Measurements from ENCODE around the gene ERGIC1. TPM values are rescaled to one million over a fixed set of nuclear protein-coding genes. Genes with fewer than 3 reads are reported as not detected.

Gene ERGIC1
- total RNA-seq, 2 experiments from 2014 or later: 30.9 to 34.7 TPM

DNA sequence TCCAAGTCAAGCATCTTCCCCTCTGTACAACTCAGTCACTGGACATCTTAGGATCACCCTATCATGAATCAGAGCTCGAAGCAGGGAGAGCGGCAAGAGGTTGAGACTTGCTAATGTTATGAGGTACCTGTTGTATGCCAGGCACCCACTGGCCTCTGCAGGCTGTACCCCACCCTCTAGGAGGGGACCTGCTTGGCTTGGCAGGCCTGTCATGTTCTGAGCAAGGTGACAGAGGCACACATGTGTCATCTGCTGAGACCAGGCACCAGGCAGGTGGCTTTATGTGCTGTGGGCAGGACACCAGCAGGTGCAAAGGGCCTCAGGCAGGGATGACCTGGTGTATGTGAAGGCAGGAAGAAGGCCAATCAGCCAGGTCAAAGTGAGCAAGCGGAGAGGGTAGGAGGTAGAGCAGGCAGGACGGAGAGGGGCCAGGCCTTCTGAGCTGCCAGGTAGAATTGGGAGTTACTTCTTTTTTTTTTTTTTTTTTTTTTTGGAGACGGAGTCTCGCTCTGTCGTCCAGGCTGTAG, 64.9 kb downstream of the ERGIC1 start:
- Mint-ChIP-seq H3K36me3 (no peaks in the 10 kb centered on the region), H3K27ac (no peak overlapping the region), H3K4me1 (peaks cover 7% of the 10 kb centered on the region), H3K9me3 (ENCODE audit: low read depth) (no peaks in the 10 kb centered on the region), H3K27me3 (no peaks in the 10 kb centered on the region), H3K4me3 (no peak overlapping the region)
- DNase-seq: no peak
- CTCF ChIA-PET: interaction anchor here (1.6 to 2.2 kb wide), 2 partner anchors 34 to 184 kb away, joined by 6 to 8 read pairs; no protein-coding TSS in a partner anchor
- ATAC-seq: no peak

DNA sequence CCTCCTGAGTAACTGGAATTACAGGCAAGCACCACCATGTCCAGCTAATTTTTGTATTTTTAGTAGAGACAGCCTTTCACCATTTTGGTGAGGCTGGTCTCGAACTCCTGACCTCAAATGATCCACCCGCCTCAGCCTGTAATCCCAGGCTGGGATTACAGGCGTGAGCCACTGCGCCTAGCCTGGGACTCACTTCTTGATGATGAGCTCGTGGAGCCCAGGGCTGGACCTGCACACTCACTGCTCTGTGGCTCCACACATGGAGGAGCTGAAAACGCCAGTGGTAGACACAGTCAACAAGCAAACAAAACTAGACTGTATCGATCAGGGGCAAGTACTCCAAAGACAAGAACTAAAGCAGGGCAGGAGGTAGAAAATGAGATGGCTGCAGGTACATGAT, 65.4 kb downstream of the ERGIC1 start:
- Mint-ChIP-seq H3K27me3 (no peaks in the 10 kb centered on the region), H3K27ac (no peak overlapping the region), H3K9me3 (ENCODE audit: low read depth) (no peaks in the 10 kb centered on the region), H3K4me3 (no peak overlapping the region), H3K4me1 (peaks cover 7% of the 10 kb centered on the region), H3K36me3 (no peaks in the 10 kb centered on the region)
- ATAC-seq: no peak
- no peak for DNase-seq
- CTCF ChIA-PET: interaction anchor here (1.6 to 2.2 kb wide), 2 partner anchors 34 to 185 kb away, joined by 6 to 8 read pairs; no protein-coding TSS in a partner anchor

DNA sequence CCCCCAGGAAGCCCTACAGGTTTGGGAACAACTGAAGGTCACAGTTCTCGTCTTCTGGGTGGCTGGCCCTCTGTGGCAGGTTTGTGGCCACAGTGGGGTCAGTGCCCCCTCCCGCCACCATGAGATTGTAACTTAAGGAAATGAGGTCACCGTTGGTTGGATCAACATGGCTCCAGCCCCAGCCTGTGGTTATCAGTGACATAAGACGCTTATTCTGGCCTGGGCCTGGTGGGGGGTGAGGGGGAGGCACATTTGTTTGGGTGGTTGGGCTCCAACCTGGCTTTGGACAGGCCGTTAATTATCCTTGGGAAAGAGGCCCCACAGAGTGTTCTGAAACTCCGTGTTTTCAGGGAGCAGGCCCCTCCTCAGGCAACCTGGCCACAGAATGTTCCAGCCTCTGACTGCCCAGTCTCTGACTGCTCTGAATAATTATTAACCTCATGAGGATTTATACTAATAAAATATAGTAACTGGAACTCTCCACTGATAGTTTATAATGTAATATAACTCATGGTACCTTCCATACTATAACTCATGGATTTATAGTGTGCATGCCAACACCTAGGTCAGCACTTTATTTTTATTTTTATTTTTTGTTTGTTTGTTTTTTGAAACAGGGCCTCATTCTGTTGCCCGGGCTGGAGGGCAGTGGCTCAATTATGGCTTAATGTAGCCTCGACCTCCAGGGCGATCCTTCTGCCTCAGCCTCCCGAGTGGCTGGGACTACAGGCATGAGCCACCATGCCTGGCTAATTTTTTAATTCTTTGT, 67.1 kb downstream of the ERGIC1 start:
- H3K9me3 Mint-ChIP-seq (ENCODE audit: low read depth): no peaks in the 10 kb centered on the region
- no peaks in the 10 kb centered on the region for H3K27me3 Mint-ChIP-seq
- ATAC-seq (no peak), DNase-seq (no peak)
- no peak overlapping the region for H3K27ac Mint-ChIP-seq
- peaks cover 8% of the 10 kb centered on the region for H3K4me1 Mint-ChIP-seq
- no peaks in the 10 kb centered on the region for H3K36me3 Mint-ChIP-seq
- CTCF ChIA-PET: interaction anchor here (2.2 kb wide), 1 partner anchor 186 kb away, joined by 8 read pairs; no protein-coding TSS in a partner anchor
- H3K4me3 Mint-ChIP-seq: no peak overlapping the region

DNA sequence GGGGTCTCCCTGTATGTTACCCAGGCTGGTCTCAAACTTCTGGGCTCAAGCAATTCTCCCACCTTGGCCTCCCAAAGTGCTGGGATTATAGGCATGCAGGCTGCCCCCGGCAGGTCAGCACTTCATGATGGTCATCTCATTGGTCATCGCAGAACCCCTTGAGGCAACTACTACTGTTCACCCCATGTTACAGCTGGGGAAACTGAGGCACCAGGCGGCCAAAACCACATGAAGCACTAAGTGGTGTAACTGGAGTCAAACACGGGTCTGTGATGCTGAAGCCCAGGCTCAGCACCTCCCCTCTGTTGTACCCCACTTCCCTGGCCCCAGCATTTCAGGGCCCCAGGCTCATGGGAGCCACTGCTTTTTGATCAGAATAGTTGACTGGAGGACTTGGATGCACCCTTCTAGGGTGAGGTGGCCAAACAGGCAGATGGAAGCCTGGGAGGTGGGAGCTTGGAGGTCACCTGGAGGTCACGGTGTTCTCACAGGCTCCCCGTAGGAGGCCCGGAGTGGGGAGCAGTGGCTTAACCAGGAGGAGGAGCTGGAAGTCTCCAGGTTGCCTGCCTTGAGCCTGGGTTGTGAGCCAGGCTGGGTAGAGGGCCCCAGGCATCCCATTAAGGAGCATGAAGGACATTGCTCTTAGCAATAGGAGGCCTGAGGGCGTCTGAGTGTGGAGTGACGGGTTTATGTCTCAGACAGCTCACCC, 67.9 kb downstream of the ERGIC1 start:
- no peak for DNase-seq
- Mint-ChIP-seq H3K4me3 (no peak overlapping the region), H3K36me3 (no peaks in the 10 kb centered on the region), H3K27ac (no peak overlapping the region), H3K4me1 (peaks cover 13% of the 10 kb centered on the region), H3K27me3 (no peaks in the 10 kb centered on the region), H3K9me3 (ENCODE audit: low read depth) (no peaks in the 10 kb centered on the region)
- ATAC-seq: no peak
- CTCF ChIA-PET: no interaction called here

DNA sequence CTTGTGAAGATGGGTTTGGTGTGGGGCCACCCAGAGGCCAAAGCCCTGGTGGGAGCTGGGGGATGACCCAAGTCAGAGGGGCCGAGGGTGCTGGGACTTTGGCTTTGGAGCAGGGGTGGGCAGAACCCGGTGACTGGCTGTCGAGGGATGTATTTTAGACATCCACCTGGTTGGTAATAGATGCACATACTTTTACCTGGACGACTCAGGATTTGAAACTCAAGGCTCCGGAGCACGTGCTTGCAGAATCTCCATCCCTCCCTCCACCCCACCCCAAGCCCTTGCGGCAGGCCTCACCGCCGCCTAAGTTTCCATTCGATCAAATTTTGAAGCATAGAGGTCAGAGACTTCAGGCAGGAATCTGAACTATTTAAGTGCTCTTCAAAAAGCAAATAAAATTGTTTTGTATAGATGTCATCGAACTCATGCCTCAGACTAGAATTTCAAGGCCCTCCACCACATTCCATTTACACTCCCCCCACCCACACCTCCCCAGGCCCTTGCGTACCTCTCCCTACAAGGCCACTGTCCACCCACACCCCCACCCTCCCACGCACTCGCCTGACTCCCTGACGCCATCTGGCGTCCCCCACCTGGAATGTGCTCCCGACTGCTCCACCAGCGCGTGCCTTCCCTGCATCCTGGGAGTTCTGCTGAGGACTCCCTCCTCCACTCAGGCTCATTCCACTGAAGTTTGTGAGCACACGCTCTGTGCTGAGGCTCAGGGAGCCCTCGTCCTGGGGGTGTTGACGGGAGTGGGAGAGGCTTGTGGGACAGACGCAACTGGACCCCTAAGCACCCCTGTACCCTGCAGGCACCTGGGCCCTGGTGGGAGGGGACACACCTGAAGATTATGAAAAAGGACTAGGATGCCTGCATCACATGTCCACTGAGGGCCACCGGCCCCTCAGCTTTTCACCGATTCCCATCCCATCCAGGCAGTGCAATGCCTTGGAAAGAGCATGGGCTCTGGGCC, 68.7 kb downstream of the ERGIC1 start:
- Mint-ChIP-seq H3K4me3 (no peak overlapping the region), H3K27me3 (no peaks in the 10 kb centered on the region), H3K4me1 (peaks cover 12% of the 10 kb centered on the region), H3K36me3 (no peaks in the 10 kb centered on the region), H3K9me3 (ENCODE audit: low read depth) (no peaks in the 10 kb centered on the region), H3K27ac (no peak overlapping the region)
- CTCF ChIA-PET: no interaction called here
- ATAC-seq (no peak), DNase-seq (no peak)

DNA sequence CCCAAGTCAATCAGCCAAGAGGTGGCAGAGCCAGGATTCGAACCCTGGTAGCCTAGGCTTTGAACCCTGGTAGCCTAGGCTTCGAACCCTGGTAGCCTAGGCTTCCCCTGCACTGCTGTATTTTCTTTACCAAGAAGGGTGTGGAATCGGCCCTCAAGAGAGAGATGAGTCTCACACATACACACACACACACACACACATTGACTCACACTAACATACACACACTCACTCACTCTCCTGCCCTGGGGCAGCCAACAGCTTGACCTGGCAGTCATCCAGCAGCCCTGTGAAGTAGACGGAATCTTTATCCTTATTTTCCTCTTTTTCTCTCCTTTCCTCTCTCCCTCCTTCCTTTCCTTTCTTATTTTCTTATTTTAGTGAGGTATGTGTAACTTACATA, 69.7 kb downstream of the ERGIC1 start:
- no peak for DNase-seq
- H3K4me3 Mint-ChIP-seq: no peak overlapping the region
- no peaks in the 10 kb centered on the region for H3K36me3 Mint-ChIP-seq
- no peaks in the 10 kb centered on the region for H3K9me3 Mint-ChIP-seq (ENCODE audit: low read depth)
- CTCF ChIA-PET: no interaction called here
- H3K27me3 Mint-ChIP-seq: no peaks in the 10 kb centered on the region
- no peak for ATAC-seq
- no peak overlapping the region for H3K27ac Mint-ChIP-seq
- peaks cover 9% of the 10 kb centered on the region for H3K4me1 Mint-ChIP-seq

DNA sequence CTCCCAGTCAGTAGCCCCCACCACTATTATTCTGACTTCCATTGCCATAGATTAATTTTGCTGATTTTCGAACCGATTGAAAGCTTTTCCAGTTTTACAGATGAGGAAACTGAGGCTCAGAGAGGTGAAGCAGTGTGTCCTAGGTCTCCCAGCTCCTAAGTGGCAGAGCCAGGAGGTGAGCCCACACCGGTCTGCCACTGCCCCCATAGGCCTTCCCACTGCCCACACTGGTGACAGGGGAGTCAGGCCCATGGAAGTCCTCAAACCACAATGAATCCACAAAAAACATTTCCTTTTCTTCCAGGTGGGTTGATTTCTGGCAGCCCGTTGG, 70.2 kb downstream of the ERGIC1 start:
- CTCF ChIA-PET: no interaction called here
- Mint-ChIP-seq H3K27me3 (no peaks in the 10 kb centered on the region), H3K36me3 (no peaks in the 10 kb centered on the region), H3K9me3 (ENCODE audit: low read depth) (no peaks in the 10 kb centered on the region), H3K27ac (no peak overlapping the region), H3K4me3 (no peak overlapping the region), H3K4me1 (peaks cover 9% of the 10 kb centered on the region)
- DNase-seq: no peak
- no peak for ATAC-seq

DNA sequence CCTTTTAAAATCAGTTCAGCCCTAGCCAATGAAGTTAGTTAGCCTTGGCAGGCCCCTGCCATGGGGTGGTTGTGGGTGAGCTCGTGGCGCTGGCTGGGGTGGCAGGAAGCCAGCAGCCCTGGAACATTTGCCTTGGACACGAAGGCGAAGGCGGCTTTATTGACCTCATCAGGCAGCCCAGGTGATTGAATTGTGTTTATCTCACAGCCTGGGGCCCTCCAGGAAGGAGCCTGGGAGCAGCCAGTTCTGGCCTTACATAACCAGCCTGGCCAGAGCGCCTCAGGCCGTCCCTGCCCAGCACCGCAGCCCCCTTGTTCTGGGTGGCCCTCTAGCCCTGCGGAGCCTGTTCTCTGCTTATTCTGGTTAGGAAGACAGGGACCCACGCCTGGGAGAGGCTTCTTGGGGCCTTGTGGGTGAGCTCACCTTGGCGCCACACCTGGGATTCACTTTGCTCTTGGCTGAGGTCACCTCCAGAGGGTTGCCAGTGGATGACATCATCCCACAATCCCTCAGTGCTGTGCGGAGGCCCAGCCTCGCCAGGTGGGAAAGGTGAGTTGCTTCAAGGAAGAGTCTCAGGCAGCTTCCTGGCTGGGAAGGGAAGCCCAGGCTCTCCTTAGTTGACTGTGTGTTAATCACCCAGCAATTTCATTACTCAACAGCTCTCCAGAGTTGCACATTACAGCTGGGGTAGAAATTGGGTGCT, 70.7 kb downstream of the ERGIC1 start:
- Mint-ChIP-seq H3K36me3 (no peaks in the 10 kb centered on the region), H3K27ac (no peak overlapping the region), H3K4me1 (peaks cover 9% of the 10 kb centered on the region), H3K27me3 (no peaks in the 10 kb centered on the region), H3K4me3 (no peak overlapping the region), H3K9me3 (ENCODE audit: low read depth) (no peaks in the 10 kb centered on the region)
- ATAC-seq (no peak), DNase-seq (no peak)
- CTCF ChIA-PET: interaction anchor here (1.0 kb wide), 1 partner anchor 190 kb away, joined by 5 read pairs; no protein-coding TSS in a partner anchor

DNA sequence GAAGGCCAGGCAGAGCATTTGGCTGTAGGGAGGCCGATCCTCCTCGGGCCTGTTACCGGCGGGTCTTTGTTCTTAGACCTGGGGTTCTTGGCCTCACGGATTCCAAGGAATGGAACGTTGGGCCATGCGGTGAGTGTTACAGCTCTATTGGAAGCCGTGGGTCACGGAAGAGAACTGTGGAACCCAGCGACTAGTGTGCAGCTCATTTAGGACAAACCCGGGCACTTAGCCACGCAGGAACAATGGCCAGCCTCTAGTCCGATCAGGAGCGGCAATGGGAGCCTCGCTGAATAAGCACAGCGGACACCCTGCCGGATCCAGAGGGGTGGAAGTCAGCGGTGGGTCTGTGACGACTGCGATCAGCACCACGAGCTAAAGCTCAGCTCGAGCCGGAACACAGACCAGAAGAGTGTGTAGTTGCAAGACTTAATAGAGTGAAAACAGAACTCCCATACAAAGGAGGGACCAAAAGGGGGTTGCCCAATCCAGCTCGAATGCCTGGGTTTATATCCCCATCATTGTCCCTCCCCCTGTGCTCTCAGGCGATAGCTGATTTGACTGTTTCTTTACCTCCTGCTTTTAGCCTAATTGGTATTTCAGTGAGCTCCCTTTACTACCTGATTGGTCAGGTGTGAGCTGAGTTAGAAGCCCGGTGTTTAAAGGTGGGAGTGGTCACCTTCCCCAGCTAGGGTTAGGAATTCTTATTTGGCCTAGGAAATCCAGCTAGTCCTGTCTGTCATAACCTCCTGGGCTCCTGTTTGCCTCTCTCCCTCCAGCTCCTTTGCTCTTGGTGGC, 71.5 kb downstream of the ERGIC1 start:
- Mint-ChIP-seq H3K4me3 (no peak overlapping the region), H3K27me3 (no peaks in the 10 kb centered on the region), H3K36me3 (no peaks in the 10 kb centered on the region), H3K4me1 (peaks cover 9% of the 10 kb centered on the region), H3K9me3 (ENCODE audit: low read depth) (no peaks in the 10 kb centered on the region), H3K27ac (no peak overlapping the region)
- CTCF ChIA-PET: interaction anchor here (1.0 to 1.6 kb wide), 2 partner anchors 189 to 191 kb away, joined by 5 to 6 read pairs; no protein-coding TSS in a partner anchor
- ATAC-seq (no peak), DNase-seq (no peak)

DNA sequence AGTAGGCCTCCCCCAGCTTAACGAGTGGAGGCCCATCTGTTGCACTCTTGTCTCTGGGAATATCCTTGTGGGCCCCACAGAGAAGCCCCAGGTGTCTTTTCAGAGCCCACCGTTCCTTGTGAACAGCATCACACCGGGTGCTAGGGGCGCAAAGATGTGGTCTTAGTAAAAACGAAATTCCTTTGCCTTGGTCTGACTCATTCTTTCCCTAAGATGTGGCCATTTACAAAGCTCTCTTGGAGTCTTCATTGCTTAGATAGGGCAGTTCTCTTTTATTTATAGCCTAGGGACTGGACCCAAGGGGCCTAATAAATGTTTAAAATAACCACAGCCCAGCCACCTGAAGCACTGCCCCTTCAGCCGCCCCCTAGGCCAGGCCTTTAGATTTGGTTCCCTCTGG, 72.4 kb downstream of the ERGIC1 start:
- DNase-seq (no peak), ATAC-seq (peak; percentile 40)
- Mint-ChIP-seq H3K4me1 (peaks cover 9% of the 10 kb centered on the region), H3K9me3 (ENCODE audit: low read depth) (no peaks in the 10 kb centered on the region), H3K36me3 (no peaks in the 10 kb centered on the region), H3K27ac (no peak overlapping the region), H3K27me3 (no peaks in the 10 kb centered on the region), H3K4me3 (no peak overlapping the region)
- CTCF ChIA-PET: interaction anchor here (1.6 kb wide), 1 partner anchor 190 kb away, joined by 6 read pairs; no protein-coding TSS in a partner anchor

DNA sequence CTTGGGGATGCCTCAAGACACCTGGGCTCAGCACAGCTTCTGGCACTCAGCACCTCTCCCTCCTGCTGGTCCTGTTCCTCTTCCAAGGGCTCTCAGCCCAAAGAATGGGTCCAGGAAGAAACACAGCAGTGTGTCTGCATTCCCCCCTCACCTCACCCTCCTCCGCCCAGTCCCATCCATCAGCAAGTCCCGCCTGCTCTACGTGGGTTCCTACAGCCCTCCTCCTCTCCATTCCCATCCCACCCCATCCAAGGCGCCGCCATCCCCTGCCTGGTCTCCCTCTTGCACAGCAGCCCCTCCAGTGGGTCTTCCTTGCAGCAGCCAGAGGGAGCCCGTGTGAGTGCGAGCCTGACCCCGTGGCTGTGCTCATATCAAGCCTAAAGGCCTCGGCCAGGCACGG, 72.8 kb downstream of the ERGIC1 start:
- Mint-ChIP-seq H3K27ac (no peak overlapping the region), H3K36me3 (no peaks in the 10 kb centered on the region), H3K9me3 (ENCODE audit: low read depth) (no peaks in the 10 kb centered on the region), H3K4me3 (no peak overlapping the region), H3K4me1 (peaks cover 9% of the 10 kb centered on the region), H3K27me3 (no peaks in the 10 kb centered on the region)
- CTCF ChIA-PET: interaction anchor here (1.6 kb wide), 1 partner anchor 190 kb away, joined by 6 read pairs; no protein-coding TSS in a partner anchor
- ATAC-seq (no peak), DNase-seq (no peak)

DNA sequence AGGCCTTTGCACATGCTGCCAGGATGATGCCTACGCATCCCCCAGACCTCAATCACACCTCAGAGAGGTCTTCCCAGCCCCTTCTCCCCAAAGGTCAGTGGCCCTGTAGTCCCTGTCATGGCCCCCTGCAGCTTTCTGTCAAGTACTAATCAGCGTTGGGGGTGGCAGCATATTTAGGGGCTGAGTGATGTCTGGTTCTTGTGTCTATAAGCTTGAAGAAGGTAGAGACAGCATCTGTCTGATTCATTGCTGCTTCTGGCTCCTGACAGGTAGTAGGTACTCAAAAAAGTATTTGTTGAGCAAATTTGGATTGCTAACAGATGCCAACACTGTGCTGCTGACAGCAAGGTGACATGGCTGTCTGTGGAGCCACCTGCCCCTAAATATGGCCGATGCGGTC, 73.6 kb downstream of the ERGIC1 start:
- no peaks in the 10 kb centered on the region for H3K36me3 Mint-ChIP-seq

More for the DNA sequence above, 73.6 kb downstream of the ERGIC1 start:
- Mint-ChIP-seq H3K9me3 (ENCODE audit: low read depth) (no peaks in the 10 kb centered on the region), H3K27ac (no peak overlapping the region), H3K4me3 (no peak overlapping the region), H3K27me3 (no peaks in the 10 kb centered on the region), H3K4me1 (peaks cover 9% of the 10 kb centered on the region)
- CTCF ChIA-PET: interaction anchor here (1.5 kb wide), 1 partner anchor 193 kb away, joined by 3 read pairs; no protein-coding TSS in a partner anchor
- DNase-seq (no peak), ATAC-seq (no peak)

Data from activated CD8-positive, alpha-beta memory T cell treated with anti-CD3 and anti-CD28 coated beads, Interleukin-2, amount 10 ng/mL, durations not matched to agents 7 days and 5 days (primary cell).